ENCODE results near the gene BSG.
A peak's percentile ranks its signal among the peaks of the same experiment; 100 is the strongest.
"Not testable (repeated sequence)": the region's sequence is repeated elsewhere in the genome, so short reads cannot be mapped to it uniquely, and the experiment has no call there.

The BSG gene

GRCh38 chr19:628168-628567, 55.8 kb downstream of the BSG start:
- H3K36me3 ChIP-seq (ENCODE audit: insufficient read depth, low read length) = peaks cover 42% of the 10 kb centered on the region
- no peak for DNase-seq (ENCODE audit: low read depth, low spot score)

GRCh38 chr19:629515-629914, 57.1 kb downstream of the BSG start:
- H3K9me3 ChIP-seq (ENCODE audit: low read depth, low read length); H3K4me3 ChIP-seq; DNase-seq (ENCODE audit: low read depth, low spot score); H3K27ac ChIP-seq; H3K9ac ChIP-seq (ENCODE audit: insufficient read length): not testable (repeated sequence)
- peaks cover 42% of the 10 kb centered on the region for H3K36me3 ChIP-seq (ENCODE audit: insufficient read depth, low read length)

More at GRCh38 chr19:628168-628567, 55.8 kb downstream of the BSG start:
- Histone ChIP-seq H3K9ac (ENCODE audit: insufficient read length) (no peak overlapping the region), H3K9me3 (ENCODE audit: low read depth, low read length) (no peaks in the 10 kb centered on the region), H3K27ac (no peak overlapping the region), H3K4me3 (no peak overlapping the region)
- no peak for TF ChIP-seq FOXP2 (optimal IDR thresholded peaks at IDR 0.05; ENCODE audit: control extremely low read depth, extremely low read length, insufficient read depth)
- no peak for TF ChIP-seq EZH2 (IDR thresholded peaks at IDR 0.05)
- TF ChIP-seq POLR2AphosphoS5 (IDR thresholded peaks at IDR 0.05; ENCODE audit: borderline replicate concordance, low read depth, low read length) = no peak

GRCh38 chr19:629961-630714, 57.7 kb downstream of the BSG start:
- Histone ChIP-seq H3K9ac (ENCODE audit: insufficient read length) (no peak overlapping the region), H3K27ac (no peak overlapping the region), H3K36me3 (ENCODE audit: insufficient read depth, low read length) (peaks cover 36% of the 10 kb centered on the region), H3K9me3 (ENCODE audit: low read depth, low read length) (no peaks in the 10 kb centered on the region), H3K4me3 (no peak overlapping the region)
- no peak for TF ChIP-seq POLR2AphosphoS5 (IDR thresholded peaks at IDR 0.05; ENCODE audit: borderline replicate concordance, low read depth, low read length)
- no peak for TF ChIP-seq EZH2 (IDR thresholded peaks at IDR 0.05)
- no peak for TF ChIP-seq FOXP2 (optimal IDR thresholded peaks at IDR 0.05; ENCODE audit: control extremely low read depth, extremely low read length, insufficient read depth)
- DNase-seq (ENCODE audit: low read depth, low spot score) = no peak

- Histone ChIP-seq H3K27ac (no peak overlapping the region), H3K4me3 (peak overlapping the region; percentile 97), H3K9me3 (ENCODE audit: low read depth, low read length) (no peaks in the 10 kb centered on the region), H3K9ac (ENCODE audit: insufficient read length) (peak overlapping the region; percentile 90), H3K36me3 (ENCODE audit: insufficient read depth, low read length) (peaks cover 28% of the 10 kb centered on the region)
- no peak for DNase-seq (ENCODE audit: low read depth, low spot score)
- no peak for TF ChIP-seq EZH2 (IDR thresholded peaks at IDR 0.05)
- peak; percentile 21; the same call in 1 of the 2 replicates for TF ChIP-seq POLR2AphosphoS5 (IDR thresholded peaks at IDR 0.05; ENCODE audit: borderline replicate concordance, low read depth, low read length)
- TF ChIP-seq FOXP2 (optimal IDR thresholded peaks at IDR 0.05; ENCODE audit: control extremely low read depth, extremely low read length, insufficient read depth) = no peak
Observed at GRCh38 chr19:632579-633067, 60.2 kb downstream of the BSG start.
